ENCODE data around the gene OR9K2.
"Not testable (repeated sequence)": the region's sequence is repeated elsewhere in the genome, so short reads cannot be mapped to it uniquely, and the experiment has no call there.

Gene OR9K2

GRCh38 chr12:55126106-55126505 is at the start of gene OR9K2:
Gene OR9K2 (plus strand): TSS chr12:55126406. CDS start chr12:55129835, 3,429 bp downstream.
- DNase-seq (ENCODE audit: low spot score), result no peak

- no peak for DNase-seq (ENCODE audit: low spot score)
Measured at GRCh38 chr12:55092579-55092978, 33.6 kb upstream of the OR9K2 start.

- no peak for DNase-seq (ENCODE audit: low spot score)
Measured at GRCh38 chr12:55112378-55112875, 13.8 kb upstream of the OR9K2 start.

GRCh38 chr12:55116152-55116551 is 10.1 kb upstream of the OR9K2 start:
- no peak for DNase-seq (ENCODE audit: low spot score)

GRCh38 chr12:55132816-55133215 is 6.6 kb downstream of the OR9K2 start:
- DNase-seq (ENCODE audit: low spot score), result no peak

GRCh38 chr12:55142669-55143565 is 16.7 kb downstream of the OR9K2 start:
- DNase-seq (ENCODE audit: low spot score), result peak; percentile 44

- no peak for DNase-seq (ENCODE audit: low spot score)
Measured at GRCh38 chr12:55143566-55143870, 17.3 kb downstream of the OR9K2 start.

- not testable (repeated sequence) for DNase-seq (ENCODE audit: low spot score)
Measured at GRCh38 chr12:55167010-55167640, 40.9 kb downstream of the OR9K2 start.

- no peak for DNase-seq (ENCODE audit: low spot score)
Measured at GRCh38 chr12:55171445-55171844, 45.2 kb downstream of the OR9K2 start.

- DNase-seq (ENCODE audit: low spot score), result not testable (repeated sequence)
Measured at GRCh38 chr12:55171846-55172245, 45.6 kb downstream of the OR9K2 start.

- DNase-seq (ENCODE audit: low spot score), result no peak
Measured at GRCh38 chr12:55172686-55173085, 46.5 kb downstream of the OR9K2 start.

GRCh38 chr12:55173456-55173855 is 47.2 kb downstream of the OR9K2 start:
- no peak for DNase-seq (ENCODE audit: low spot score)

Measured in D341Med (cell line).